ENCODE data around the gene AZGP1. TPM values are rescaled to one million over a fixed set of nuclear protein-coding genes. Genes with fewer than 3 reads are reported as not detected.

The AZGP1 gene
- total RNA-seq, 4 donors from 2014 or later: 68.7 to 182 (median 111) TPM

DNA sequence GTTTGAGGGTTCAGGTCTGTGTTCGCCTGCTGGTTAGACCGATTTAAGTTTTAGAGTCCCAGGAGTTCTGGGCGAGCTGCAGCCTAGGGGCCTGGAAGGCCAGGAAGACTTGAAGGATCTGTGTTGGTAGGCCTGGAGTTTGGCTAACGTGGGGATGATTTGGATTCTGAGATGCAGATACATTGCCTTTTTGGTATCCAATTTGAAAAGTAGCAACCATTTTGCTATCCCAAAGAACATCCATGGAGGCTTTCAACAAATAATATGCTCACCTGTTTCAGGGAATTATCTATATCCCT, 56.1 kb downstream of the AZGP1 start:
- no peak for DNase-seq (ENCODE audit: low spot score in 2 of 2)
- 39 to 43% methylated on average over 4 of the region's 4 CpGs for WGBS, 2 donors
- TF ChIP-seq, protein P1, sequence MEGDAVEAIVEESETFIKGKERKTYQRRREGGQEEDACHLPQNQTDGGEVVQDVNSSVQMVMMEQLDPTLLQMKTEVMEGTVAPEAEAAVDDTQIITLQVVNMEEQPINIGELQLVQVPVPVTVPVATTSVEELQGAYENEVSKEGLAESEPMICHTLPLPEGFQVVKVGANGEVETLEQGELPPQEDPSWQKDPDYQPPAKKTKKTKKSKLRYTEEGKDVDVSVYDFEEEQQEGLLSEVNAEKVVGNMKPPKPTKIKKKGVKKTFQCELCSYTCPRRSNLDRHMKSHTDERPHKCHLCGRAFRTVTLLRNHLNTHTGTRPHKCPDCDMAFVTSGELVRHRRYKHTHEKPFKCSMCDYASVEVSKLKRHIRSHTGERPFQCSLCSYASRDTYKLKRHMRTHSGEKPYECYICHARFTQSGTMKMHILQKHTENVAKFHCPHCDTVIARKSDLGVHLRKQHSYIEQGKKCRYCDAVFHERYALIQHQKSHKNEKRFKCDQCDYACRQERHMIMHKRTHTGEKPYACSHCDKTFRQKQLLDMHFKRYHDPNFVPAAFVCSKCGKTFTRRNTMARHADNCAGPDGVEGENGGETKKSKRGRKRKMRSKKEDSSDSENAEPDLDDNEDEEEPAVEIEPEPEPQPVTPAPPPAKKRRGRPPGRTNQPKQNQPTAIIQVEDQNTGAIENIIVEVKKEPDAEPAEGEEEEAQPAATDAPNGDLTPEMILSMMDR (IDR thresholded peaks at IDR 0.05): no peak
- no peak for TF ChIP-seq EP300 (IDR thresholded peaks at IDR 0.05)
- no peak for TF ChIP-seq POLR2A (IDR thresholded peaks at IDR 0.05)
- Histone ChIP-seq H3K36me3 (peaks cover 0 to 24% (median 0%) of the 10 kb centered on the region in 3 donors), H3K4me3 (peak overlapping the region; percentile 70 to 85 (median 82)), H3K27me3 (no peaks in the 10 kb centered on the region), H3K27ac (peak overlapping the region; percentile 51 to 96 (median 93)), H3K4me1 (peaks cover 0 to 55% (median 29%) of the 10 kb centered on the region in 4 donors), H3K9me3 (no peaks in the 10 kb centered on the region)

DNA sequence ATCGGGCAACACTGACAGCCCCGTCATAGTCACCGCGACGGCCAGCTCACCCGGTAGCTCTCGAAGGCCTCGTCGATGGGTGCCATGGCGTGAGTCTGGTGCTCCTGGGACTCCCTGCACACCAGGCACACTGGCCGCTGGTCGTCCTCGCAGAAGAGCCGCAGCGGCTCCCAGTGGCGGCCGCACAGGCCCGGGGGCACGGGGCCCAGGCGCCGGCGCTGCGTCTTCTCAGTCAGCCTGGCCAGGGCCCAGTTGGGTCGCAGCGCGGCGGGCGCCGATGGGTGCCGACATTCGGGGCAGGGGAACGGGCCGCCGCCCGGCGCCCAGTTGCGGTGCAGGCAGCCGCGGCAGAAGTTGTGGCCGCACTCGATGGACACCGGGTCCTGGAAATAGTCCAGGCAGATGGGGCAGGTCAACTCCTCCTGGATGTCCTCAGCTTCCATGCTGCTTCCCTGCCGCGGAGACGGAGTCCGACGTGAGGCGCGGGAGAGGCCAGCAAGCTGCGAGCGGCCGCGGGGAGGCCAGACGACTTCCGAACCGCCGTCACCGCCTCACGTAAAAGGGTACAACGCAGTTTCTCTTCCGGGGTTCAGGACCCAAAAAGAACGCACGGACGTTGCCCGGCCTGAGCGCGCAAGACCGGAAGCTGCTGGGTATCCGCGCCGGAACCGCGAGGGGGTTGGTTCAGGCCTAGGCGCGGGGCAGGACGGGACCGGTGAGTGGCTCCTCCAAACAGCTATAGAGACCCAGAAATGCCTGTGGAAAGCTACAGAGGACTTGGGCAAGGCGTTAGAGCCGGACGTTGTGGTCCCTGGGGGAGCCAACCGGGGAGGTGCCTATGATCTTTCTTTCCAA, 56.6 kb downstream of the AZGP1 start, which contains the start of gene TRIM4:
Gene TRIM4 (minus strand): TSS at position 572 of the 855 bp plus-strand sequence. CDS start 129 bp downstream, at position 443.
- WGBS, 2 donors: 0 to 1% methylated on average over 15 to 54 of the region's 81 CpGs
- Histone ChIP-seq H3K36me3 (peaks cover 0 to 29% (median 0%) of the 10 kb centered on the region in 3 donors), H3K27me3 (no peaks in the 10 kb centered on the region), H3K27ac (peak within 1 kb of the TSS; percentile 51 to 96 (median 93)), H3K4me1 (peaks cover 0 to 60% (median 29%) of the 10 kb centered on the region in 4 donors), H3K9me3 (no peaks in the 10 kb centered on the region), H3K4me3 (peak within 1 kb of the TSS; percentile 70 to 85 (median 82))
- TF ChIP-seq, protein P1 (IDR thresholded peaks at IDR 0.05): peak in 4 of 5 experiments; percentile 12 to 53 (median 32)
- TF ChIP-seq EP300 (IDR thresholded peaks at IDR 0.05) (peak; percentile 91 to 93), POLR2A (IDR thresholded peaks at IDR 0.05) (peak; percentile 55 to 81)
- DNase-seq (ENCODE audit: low spot score in 2 of 2): peak; percentile 82 to 83

Small RNAs within 50 kb of the gene (small RNA-seq; reads per million reads assigned to genes)
- gene RF00019 (not detected), gene RF00561 (not detected)

Other genes with a start within 250 kb of the AZGP1 start
- gene CYP3A7, start 240.8 kb downstream of the AZGP1 start, total RNA-seq: under 1 TPM in 1 of 4 donors, not detected in 3; 0.22 TPM
- 1 to 10 TPM in 1 of 4 donors, under 1 TPM in 1, not detected in 2; 0.22 to 1.5 TPM for gene CYP3A4, start 191.8 kb downstream of the AZGP1 start, total RNA-seq
- not detected for gene CYP3A43, start 148.0 kb downstream of the AZGP1 start, total RNA-seq
- gene OR2AE1, start 99.0 kb downstream of the AZGP1 start, total RNA-seq: 1 to 10 TPM in 1 of 4 donors, not detected in 3; 2.0 TPM
- 10 to 100 TPM; 53.8 to 68.1 (median 58.1) TPM for gene TRIM4, start 56.5 kb downstream of the AZGP1 start, total RNA-seq
- 10 to 100 TPM in 1 of 4 donors, 1 to 10 TPM in 3; 3.3 to 11.7 (median 8.9) TPM for gene GJC3, start 46.4 kb downstream of the AZGP1 start, total RNA-seq
- gene ZKSCAN1, start 39.6 kb upstream of the AZGP1 start, total RNA-seq: 10 to 100 TPM; 32.4 to 37.5 (median 35.4) TPM
- gene ZSCAN21, start 73.7 kb upstream of the AZGP1 start, total RNA-seq: 10 to 100 TPM; 12.9 to 18.0 (median 16.5) TPM
- 10 to 100 TPM; 24.0 to 37.5 (median 26.9) TPM for gene ZNF3, start 105.7 kb upstream of the AZGP1 start, total RNA-seq
- 10 to 100 TPM; 43.7 to 56.4 (median 50.6) TPM for gene COPS6, start 112.9 kb upstream of the AZGP1 start, total RNA-seq
- gene MCM7, start 125.4 kb upstream of the AZGP1 start, total RNA-seq: 10 to 100 TPM; 28.9 to 41.0 (median 35.8) TPM
- gene AP4M1, start 125.6 kb upstream of the AZGP1 start, total RNA-seq: 10 to 100 TPM; 23.0 to 34.1 (median 25.9) TPM
- gene TAF6, start 143.3 kb upstream of the AZGP1 start, total RNA-seq: 10 to 100 TPM; 46.1 to 56.9 (median 54.2) TPM
- gene CNPY4, start 143.6 kb upstream of the AZGP1 start, total RNA-seq: 10 to 100 TPM in 3 of 4 donors, 1 to 10 TPM in 1; 7.5 to 15.9 (median 11.5) TPM
- gene MBLAC1, start 150.9 kb upstream of the AZGP1 start, total RNA-seq: 1 to 10 TPM; 3.9 to 9.2 (median 6.9) TPM
- 100 to 1,000 TPM; 226 to 312 (median 252) TPM for gene LAMTOR4, start 172.9 kb upstream of the AZGP1 start, total RNA-seq
- gene TRAPPC14, start 182.7 kb upstream of the AZGP1 start, total RNA-seq: 10 to 100 TPM in 3 of 4 donors, 1 to 10 TPM in 1; 6.9 to 36.9 (median 12.7) TPM
- 1 to 10 TPM; 2.7 to 8.3 (median 3.8) TPM for gene GAL3ST4, start 192.6 kb upstream of the AZGP1 start, total RNA-seq
- 1 to 10 TPM; 1.1 to 3.1 (median 1.7) TPM for gene GPC2, start 201.3 kb upstream of the AZGP1 start, total RNA-seq
- gene STAG3, start 201.9 kb upstream of the AZGP1 start, total RNA-seq: 1 to 10 TPM; 4.2 to 8.2 (median 6.5) TPM
- under 1 TPM in 1 of 4 donors, not detected in 3; 0.78 TPM for gene PVRIG, start 243.9 kb upstream of the AZGP1 start, total RNA-seq